ENCODE data around the gene RASL10A.

The RASL10A gene

DNA sequence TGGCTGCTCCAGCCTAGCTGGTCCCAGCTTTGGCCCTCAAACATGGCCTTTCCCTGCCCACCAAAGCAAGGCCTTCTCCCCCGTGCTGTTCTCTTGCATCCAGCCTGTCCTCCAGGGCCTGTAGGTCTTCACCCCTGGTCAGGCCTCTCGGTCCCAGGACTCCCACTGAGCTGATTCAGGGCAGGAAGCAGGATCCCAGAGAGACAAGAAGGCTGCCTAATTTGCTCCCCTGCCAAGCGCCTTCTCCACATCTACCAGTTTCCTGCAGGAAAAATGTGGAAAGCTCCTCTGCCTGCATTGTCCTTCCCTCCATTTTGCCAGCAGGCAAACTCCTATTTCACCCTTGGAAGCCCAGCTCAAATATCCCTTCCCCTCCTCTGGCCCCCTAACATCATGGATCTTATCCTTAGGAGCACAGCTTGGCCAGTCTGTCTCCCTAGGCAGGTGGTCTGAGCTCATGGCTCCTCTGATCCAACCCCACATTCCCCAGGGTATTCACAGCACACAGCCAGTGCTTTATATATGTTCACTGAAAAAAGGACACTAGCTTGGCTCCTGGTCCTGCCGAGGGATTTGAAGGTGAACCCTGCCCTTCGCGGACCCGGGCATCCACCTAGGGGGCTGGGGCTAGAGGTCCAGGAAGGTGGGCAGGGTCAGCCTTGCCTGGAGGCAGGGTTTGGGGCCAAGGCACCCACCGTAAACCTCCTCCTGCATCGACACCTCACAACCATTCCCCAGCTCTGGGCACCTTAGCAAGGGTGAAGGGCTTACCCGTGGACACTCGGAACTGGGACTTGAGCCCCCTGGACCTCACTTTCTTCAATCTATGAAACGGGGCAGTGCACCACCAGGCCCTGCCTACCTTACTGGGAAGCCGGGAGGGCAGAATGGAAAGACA is 48.7 kb downstream of the RASL10A start:
- DNase-seq, result no peak

DNA sequence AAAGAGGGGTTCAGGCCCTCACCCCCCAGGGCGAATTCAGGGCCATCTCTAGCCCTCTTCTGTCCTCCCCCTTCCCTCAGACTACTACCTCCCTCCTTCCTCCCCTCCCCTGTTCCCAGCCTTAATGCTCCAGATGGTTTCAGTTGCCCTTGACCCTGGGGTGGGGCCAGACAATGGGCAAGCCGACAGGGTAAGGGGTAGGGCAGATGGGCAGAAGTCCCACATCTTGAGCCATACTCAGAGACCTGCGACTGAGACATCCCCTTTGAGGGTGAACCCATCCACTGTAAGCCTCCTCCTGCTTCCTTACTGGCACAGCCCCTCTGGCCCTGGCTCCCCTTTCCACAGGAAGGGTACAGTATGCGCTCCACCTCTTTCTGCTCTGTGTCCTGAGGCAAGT is 49.6 kb downstream of the RASL10A start:
- DNase-seq, result no peak

DNA sequence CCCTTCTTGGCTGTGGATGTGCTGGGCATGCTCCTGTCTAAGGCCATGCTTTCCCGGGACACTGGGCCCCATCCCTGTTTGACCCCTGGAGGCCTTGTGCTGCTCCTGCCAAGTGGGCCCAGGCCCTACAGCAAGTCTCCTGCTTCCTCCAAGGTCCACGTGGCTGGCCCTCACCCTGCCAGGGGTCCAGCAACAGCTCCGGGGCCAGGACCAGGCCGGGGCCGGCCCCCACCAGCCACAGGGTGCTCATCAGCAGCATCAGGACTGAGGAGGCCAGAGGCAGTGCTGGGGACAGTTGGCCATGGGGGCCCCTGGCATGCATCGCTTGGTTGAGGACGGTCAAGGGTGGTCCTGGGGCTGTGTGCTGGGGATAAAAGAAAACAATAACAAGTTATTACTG is 50.2 kb downstream of the RASL10A start:
- DNase-seq, result no peak

GRCh38 chr22:29263791-29264276 is 51.7 kb downstream of the RASL10A start:
- no peak for DNase-seq
